SH-SY5Y (cell line): ENCODE results near the gene PIN4.

Source experiments
- GATA2 ChIP-seq: IDR thresholded peaks from 2 replicates; pipeline ENCODE4 v1.6.1; 2011; ENCODE audit warnings: mild to moderate bottlenecking, low read depth, low read length
- GATA3 ChIP-seq: IDR thresholded peaks from 2 replicates; pipeline ENCODE4 v1.6.1; 2011; ENCODE audit warnings: low read depth, mild to moderate bottlenecking, low read length, moderate library complexity

The PIN4 gene

GRCh38 chrX:72240976-72241375 lies 59.4 kb downstream of the PIN4 start:
- TF ChIP-seq GATA3 = no peak
- TF ChIP-seq GATA2 = no peak

GRCh38 chrX:72243472-72243871 lies 61.9 kb downstream of the PIN4 start:
- no peak for TF ChIP-seq GATA2
- TF ChIP-seq GATA3 = no peak

- TF ChIP-seq GATA2 = no peak
- TF ChIP-seq GATA3 = no peak
Observed at GRCh38 chrX:72245461-72246089, 64.0 kb downstream of the PIN4 start.

GRCh38 chrX:72247206-72247942 lies 65.8 kb downstream of the PIN4 start:
- TF ChIP-seq GATA3 (no peak), GATA2 (no peak)
